ENCODE data around the gene IFNA17.

The IFNA17 gene

DNA sequence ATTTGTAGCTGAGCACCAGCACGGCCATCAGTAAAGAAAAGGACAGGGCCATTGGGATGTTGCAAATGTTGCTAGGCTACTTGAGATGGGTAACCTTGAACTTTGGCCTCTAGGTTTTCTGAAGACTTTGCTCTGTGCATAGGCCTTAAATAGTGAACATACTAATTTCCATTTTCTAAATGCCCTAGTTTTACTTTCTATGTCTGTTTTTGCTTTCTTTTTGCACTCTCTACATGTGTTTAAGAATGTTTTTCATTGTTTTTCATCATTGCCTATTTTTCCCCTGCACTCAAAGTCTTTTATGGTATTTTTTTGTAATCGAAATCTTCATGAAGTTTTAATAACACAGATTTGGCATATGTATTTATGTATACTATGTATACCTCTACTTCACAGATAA, at the start of gene IFNA17:
TSS of gene IFNA17 (minus strand) at position 101 of the 400 bp plus-strand sequence. CDS start at position 52, 49 bp downstream.
- Histone ChIP-seq H3K27ac (no peak within 1 kb of the TSS), H3K9ac (no peak within 1 kb of the TSS), H3K4me1 (no peaks in the 10 kb centered on the region), H3K36me3 (no peaks in the 10 kb centered on the region), H3K4me2 (no peak within 1 kb of the TSS), H3K9me3 (no peaks in the 10 kb centered on the region), H3K27me3 (no peaks in the 10 kb centered on the region), H3K4me3 (no peak within 1 kb of the TSS), H4K20me1 (no peaks in the 10 kb centered on the region)
- no peak for TF ChIP-seq Cebpa-rat (IDR thresholded peaks at IDR 0.05)

DNA sequence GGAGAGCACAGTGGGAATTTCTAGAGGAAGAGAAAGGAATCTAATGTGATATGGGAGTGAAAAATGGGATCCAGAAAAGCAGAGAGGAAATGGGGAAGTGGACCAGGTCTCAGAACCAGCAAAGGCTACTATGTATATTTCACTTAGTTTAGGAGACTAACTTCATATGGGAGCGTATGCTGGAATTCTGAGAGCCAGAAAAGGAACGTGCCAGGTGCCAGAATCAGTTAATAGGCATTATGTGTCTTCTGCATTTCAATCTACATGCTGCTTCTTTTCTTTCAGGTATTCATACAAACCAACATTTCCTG, 40.3 kb upstream of the IFNA17 start:
- no peak for TF ChIP-seq Cebpa-rat (IDR thresholded peaks at IDR 0.05)
- Histone ChIP-seq H3K4me3 (no peak overlapping the region), H3K27me3 (no peaks in the 10 kb centered on the region)

DNA sequence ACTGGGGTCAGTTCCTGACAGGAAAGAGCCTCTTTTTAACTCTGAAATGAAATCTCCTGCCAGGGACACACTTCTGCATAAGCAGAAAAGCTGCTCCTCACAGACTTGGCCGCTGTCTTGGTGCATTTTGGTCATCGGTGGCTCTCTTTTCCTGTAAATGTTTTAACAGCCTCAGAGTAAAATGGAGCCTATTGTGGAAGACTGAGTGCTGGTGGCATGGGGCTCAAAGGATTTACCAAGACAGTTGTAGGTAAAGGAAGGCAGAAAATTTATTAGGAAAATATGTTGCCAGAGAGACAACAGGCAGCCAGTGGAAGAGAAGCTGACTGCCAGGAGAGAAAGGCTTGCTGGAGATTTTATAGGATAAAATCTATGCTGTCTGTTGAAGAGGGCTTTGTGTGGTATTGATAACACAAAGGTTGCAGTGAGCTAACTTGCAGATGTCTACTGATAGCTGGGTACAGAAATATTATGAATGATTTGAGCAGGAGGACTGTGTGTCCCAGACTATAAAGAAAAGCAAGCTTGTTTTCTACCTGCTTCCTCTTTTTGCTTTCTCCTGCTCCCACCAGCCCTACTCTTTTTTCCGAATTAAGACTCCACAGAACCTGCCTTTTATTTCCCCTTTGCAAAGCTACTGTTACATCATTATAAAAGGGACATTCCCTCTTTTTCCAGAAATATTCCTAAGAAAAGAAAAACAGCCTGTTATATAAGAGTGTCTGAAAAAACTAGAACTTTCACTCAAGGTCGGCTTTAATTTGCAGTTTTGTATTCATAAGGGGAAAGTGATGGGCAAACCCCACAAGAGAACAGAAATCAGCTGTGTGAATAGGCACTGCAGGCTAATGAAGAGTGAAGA, 39.7 kb upstream of the IFNA17 start:
- Histone ChIP-seq H3K4me2 (no peak overlapping the region), H3K27ac (no peak overlapping the region), H3K4me1 (no peaks in the 10 kb centered on the region), H3K4me3 (no peak overlapping the region), H3K9me3 (no peaks in the 10 kb centered on the region), H4K20me1 (no peaks in the 10 kb centered on the region), H3K9ac (no peak overlapping the region), H3K36me3 (no peaks in the 10 kb centered on the region), H3K27me3 (no peaks in the 10 kb centered on the region)
- TF ChIP-seq Cebpa-rat (IDR thresholded peaks at IDR 0.05) = no peak

More for the DNA sequence above, 40.3 kb upstream of the IFNA17 start:
- Histone ChIP-seq H3K36me3 (no peaks in the 10 kb centered on the region), H4K20me1 (no peaks in the 10 kb centered on the region), H3K4me1 (no peaks in the 10 kb centered on the region), H3K4me2 (no peak overlapping the region), H3K9ac (no peak overlapping the region), H3K27ac (no peak overlapping the region), H3K9me3 (no peaks in the 10 kb centered on the region)

GRCh38 chr9:21266733-21267484, 38.9 kb upstream of the IFNA17 start:
- TF ChIP-seq Cebpa-rat (IDR thresholded peaks at IDR 0.05) = no peak
- Histone ChIP-seq H3K27me3 (no peaks in the 10 kb centered on the region), H3K4me1 (no peaks in the 10 kb centered on the region), H3K9ac (no peak overlapping the region), H3K27ac (no peak overlapping the region), H4K20me1 (no peaks in the 10 kb centered on the region), H3K4me2 (no peak overlapping the region), H3K36me3 (no peaks in the 10 kb centered on the region), H3K9me3 (no peaks in the 10 kb centered on the region), H3K4me3 (no peak overlapping the region)

DNA sequence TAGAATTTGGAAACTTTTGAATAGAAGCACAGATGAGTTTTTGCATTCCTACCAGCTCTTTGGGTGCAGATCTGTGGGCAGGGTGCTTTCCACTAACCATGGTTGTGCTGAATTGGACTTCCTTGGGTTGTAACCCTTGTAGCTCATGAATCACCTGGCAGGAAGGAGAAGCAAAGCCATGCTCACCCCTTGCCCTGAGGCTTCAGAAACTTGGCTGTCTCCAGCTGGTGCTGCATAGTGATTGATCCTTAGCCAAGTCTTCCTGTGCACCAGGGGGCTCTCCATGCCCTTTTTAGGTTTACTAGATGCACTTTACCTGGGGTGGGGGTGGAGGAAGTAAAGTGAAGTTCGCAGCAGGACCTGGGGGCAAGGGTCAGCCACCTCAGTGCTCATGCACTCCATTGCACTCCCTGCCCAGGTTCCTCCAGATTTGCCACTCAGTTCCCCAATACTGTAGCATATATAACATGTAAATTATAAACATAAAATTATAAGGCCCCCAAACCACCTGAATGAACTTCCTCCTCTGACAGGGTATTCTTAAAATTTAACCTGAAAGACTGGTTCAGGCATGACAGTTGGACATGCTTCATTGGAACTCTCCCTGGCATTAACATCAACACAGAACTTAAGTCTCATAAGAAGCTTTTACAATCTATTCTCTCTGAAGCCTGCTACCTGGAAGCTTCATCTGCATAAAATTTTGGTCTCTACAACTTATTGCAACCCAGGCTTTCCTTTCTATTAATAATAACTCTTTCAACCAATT, 37.6 kb upstream of the IFNA17 start:
- H3K4me3 ChIP-seq = no peak overlapping the region
- H3K27me3 ChIP-seq = no peaks in the 10 kb centered on the region
- H3K4me2 ChIP-seq = no peak overlapping the region
- H3K9me3 ChIP-seq = no peaks in the 10 kb centered on the region
- no peaks in the 10 kb centered on the region for H4K20me1 ChIP-seq
- TF ChIP-seq Cebpa-rat (IDR thresholded peaks at IDR 0.05) = no peak
- H3K9ac ChIP-seq = no peak overlapping the region
- no peaks in the 10 kb centered on the region for H3K4me1 ChIP-seq
- H3K36me3 ChIP-seq = no peaks in the 10 kb centered on the region
- H3K27ac ChIP-seq = no peak overlapping the region

GRCh38 chr9:21255538-21256212, 27.7 kb upstream of the IFNA17 start:
- no peaks in the 10 kb centered on the region for H3K36me3 ChIP-seq
- H4K20me1 ChIP-seq = no peaks in the 10 kb centered on the region
- no peaks in the 10 kb centered on the region for H3K27me3 ChIP-seq
- no peak overlapping the region for H3K4me3 ChIP-seq
- no peak for TF ChIP-seq Cebpa-rat (IDR thresholded peaks at IDR 0.05)
- H3K4me1 ChIP-seq = peaks cover 38% of the 10 kb centered on the region
- peak overlapping the region; percentile 62 for H3K4me2 ChIP-seq
- no peak overlapping the region for H3K9ac ChIP-seq
- H3K27ac ChIP-seq = no peak overlapping the region
- peaks cover 18% of the 10 kb centered on the region for H3K9me3 ChIP-seq

DNA sequence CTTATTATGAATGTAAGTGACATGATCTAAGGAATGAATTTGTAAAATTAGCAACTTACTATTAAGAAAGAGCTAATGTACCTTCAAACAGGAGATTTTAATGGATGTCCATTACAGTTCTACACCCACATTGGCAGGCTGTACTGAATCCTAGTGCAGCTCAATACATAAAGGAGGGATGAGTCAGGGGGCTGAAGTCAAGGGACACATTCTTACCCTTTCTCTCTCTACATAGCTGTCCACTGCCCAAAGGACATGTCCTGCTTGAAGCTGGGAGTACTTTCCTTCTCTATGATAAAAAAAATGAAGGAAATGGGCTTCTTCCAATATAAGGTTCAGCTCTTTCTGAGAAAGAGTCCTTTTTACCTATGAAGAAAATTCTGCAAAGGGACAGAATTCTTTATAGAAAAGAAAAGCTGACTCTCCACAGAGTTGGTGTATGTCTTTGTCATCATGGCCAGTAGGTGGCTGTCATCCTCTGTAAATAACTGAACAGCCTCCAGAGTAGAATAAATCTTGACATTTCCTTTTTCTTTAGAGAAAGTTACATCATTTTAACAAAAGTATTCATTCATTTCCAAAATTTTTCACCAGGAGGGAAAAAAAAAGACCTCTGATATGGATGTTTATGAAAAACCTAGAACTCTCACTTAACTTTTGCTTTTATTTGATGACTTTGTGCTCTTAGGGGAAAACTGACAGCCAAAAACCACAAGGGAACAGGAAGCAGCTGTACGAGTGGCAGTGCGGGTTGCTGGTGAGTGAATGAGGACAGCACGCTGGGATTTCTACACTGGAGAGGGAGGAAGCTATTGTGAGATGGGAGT, 24.9 kb upstream of the IFNA17 start:
- Histone ChIP-seq H3K27me3 (no peaks in the 10 kb centered on the region), H3K9me3 (peaks cover 8% of the 10 kb centered on the region; the same call in 1 of the 2 replicates), H3K4me2 (peak overlapping the region; percentile 55), H3K4me1 (peaks cover 38% of the 10 kb centered on the region), H3K27ac (0 out of 2 replicates have a peak overlapping the region, but pooled peaks have one; percentile 4), H4K20me1 (no peaks in the 10 kb centered on the region), H3K4me3 (no peak overlapping the region), H3K36me3 (no peaks in the 10 kb centered on the region), H3K9ac (no peak overlapping the region; the same call in 1 of the 2 replicates)
- no peak for TF ChIP-seq Cebpa-rat (IDR thresholded peaks at IDR 0.05)

DNA sequence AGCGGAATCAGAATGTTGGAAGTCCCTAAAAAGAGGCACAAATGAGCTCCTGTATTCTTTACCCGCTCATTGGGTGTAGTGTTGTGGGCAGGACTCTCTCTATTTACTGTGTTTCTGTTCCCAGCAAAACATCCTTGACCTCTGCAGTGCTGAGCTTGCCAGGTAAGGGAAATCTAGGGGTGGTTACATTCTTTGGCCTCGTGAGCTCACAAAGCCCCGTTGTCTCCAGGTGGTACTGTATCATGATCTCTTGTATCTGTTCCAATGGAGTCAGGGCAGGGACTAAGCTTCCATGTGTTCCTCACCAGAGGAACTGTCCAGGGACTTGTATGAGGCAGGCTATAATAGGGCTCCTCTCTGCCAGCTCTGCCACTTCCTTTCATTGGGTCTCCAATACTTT, 23.6 kb upstream of the IFNA17 start:
- peaks cover 38% of the 10 kb centered on the region for H3K4me1 ChIP-seq
- H3K9me3 ChIP-seq = no peaks in the 10 kb centered on the region
- H4K20me1 ChIP-seq = no peaks in the 10 kb centered on the region
- H3K36me3 ChIP-seq = no peaks in the 10 kb centered on the region
- H3K27ac ChIP-seq = no peak overlapping the region
- no peak overlapping the region for H3K4me3 ChIP-seq
- TF ChIP-seq Cebpa-rat (IDR thresholded peaks at IDR 0.05) = no peak
- no peaks in the 10 kb centered on the region for H3K27me3 ChIP-seq
- H3K9ac ChIP-seq = no peak overlapping the region
- no peak overlapping the region for H3K4me2 ChIP-seq

- H4K20me1 ChIP-seq = no peaks in the 10 kb centered on the region
- H3K27ac ChIP-seq = no peak overlapping the region
- no peaks in the 10 kb centered on the region for H3K27me3 ChIP-seq
- no peak overlapping the region for H3K4me3 ChIP-seq
- H3K36me3 ChIP-seq = no peaks in the 10 kb centered on the region
- no peak overlapping the region for H3K4me2 ChIP-seq
- H3K4me1 ChIP-seq = peaks cover 35% of the 10 kb centered on the region
- H3K9me3 ChIP-seq = no peaks in the 10 kb centered on the region
- H3K9ac ChIP-seq = no peak overlapping the region
- no peak for TF ChIP-seq Cebpa-rat (IDR thresholded peaks at IDR 0.05)
These were observed 23.2 kb upstream of the IFNA17 start for GRCh38 chr9:21251190-21251589.

Data from BLaER1 (cell line).